IMR-90 (cell line): ENCODE data around the gene TNK1. TPM values are rescaled to one million over a fixed set of nuclear protein-coding genes. Genes with fewer than 3 reads are reported as not detected.

Experiments used
- ATAC-seq: fragments of 200-7000 bp; cut with Tn5 transposase; 2 replicates; pipeline ENCODE4 v1.9.1; 2020; ENCODE audit warnings: low read depth, mild to moderate bottlenecking, moderate library complexity
- BruUV-seq: library from RNA; stranded (reverse); fragments of 400-500 nt; replicated peaks from 2 replicates; lab custom pipeline; 2021; lab: Mats Ljungman, UMichigan
- CTCF ChIA-PET: fragments of 300-600 bp; formaldehyde crosslinking; extraction: SDS; loops from one replicate; lab custom pipeline; 2021; ENCODE audit warnings: antibody characterized with exemption; lab: Yijun Ruan, JAX
- POLR2A ChIA-PET: fragments of 300-600 bp; sonication (Branson Sonifier 250); formaldehyde crosslinking; loops from one replicate; lab custom pipeline; 2022; ENCODE audit warnings: antibody characterized with exemption; ENCODE audit not compliant: unreplicated experiment; lab: Charles Lee
- DNase-seq: peaks from one replicate; pipeline ENCODE4 v3.0.0; 2013
- H2AFZ ChIP-seq: replicated peaks from 2 replicates; pipeline ENCODE3; 2013; ENCODE audit warnings: low read length, mild to moderate bottlenecking; ENCODE audit not compliant: poor library complexity
- H2AK5ac ChIP-seq: 2 replicates; pipeline ENCODE4 v1.6.1; 2013; ENCODE audit warnings: low read depth, low read length, inconsistent platforms
- H2AK9ac ChIP-seq: replicated peaks from 2 replicates; pipeline ENCODE3; 2013; ENCODE audit warnings: mild to moderate bottlenecking, low read depth, low read length, moderate library complexity; ENCODE audit not compliant: poor library complexity
- H2BK120ac ChIP-seq: 2 replicates; pipeline ENCODE4 v1.6.1; 2013; ENCODE audit warnings: low read depth, low read length, inconsistent platforms
- H2BK15ac ChIP-seq: 3 replicates; pipeline ENCODE4 v1.6.1; 2013; ENCODE audit warnings: low read depth, low read length, inconsistent platforms
- H2BK20ac ChIP-seq: 2 replicates; pipeline ENCODE4 v1.6.1; 2013; ENCODE audit warnings: low read depth, mild to moderate bottlenecking, inconsistent platforms, low read length, moderate library complexity
- H2BK5ac ChIP-seq: 2 replicates; pipeline ENCODE4 v1.6.1; 2013; ENCODE audit warnings: mild to moderate bottlenecking, low read depth, low read length, inconsistent platforms; ENCODE audit not compliant: poor library complexity, severe bottlenecking
- H3K14ac ChIP-seq: replicated peaks from 2 replicates; pipeline ENCODE4 v1.6.1; 2013; ENCODE audit warnings: low read depth, low read length, inconsistent platforms
- H3K18ac ChIP-seq: 2 replicates; pipeline ENCODE4 v1.6.1; 2013; ENCODE audit warnings: low read depth, low read length, control low read depth
- H3K23ac ChIP-seq: 2 replicates; pipeline ENCODE4 v1.6.1; 2013; ENCODE audit warnings: low read depth, low read length, inconsistent platforms
- H3K27ac ChIP-seq: 2 replicates; pipeline ENCODE4 v1.5.1; 2013; ENCODE audit warnings: mild to moderate bottlenecking, control low read depth, low read length; ENCODE audit not compliant: insufficient read depth
- H3K27me3 ChIP-seq: 2 replicates; pipeline ENCODE4 v1.6.1; 2013; ENCODE audit warnings: low read length; ENCODE audit not compliant: control insufficient read depth, insufficient read depth
- H3K36me3 ChIP-seq: 2 replicates; pipeline ENCODE4 v1.6.1; 2013; ENCODE audit warnings: low read length, mixed read lengths; ENCODE audit not compliant: control insufficient read depth, insufficient read depth
- H3K4ac ChIP-seq: 2 replicates; pipeline ENCODE4 v1.6.1; 2013; ENCODE audit warnings: low read depth, low read length, inconsistent platforms
- H3K4me1 ChIP-seq: 2 replicates; pipeline ENCODE4 v1.6.1; 2013; ENCODE audit warnings: low read length, mixed read lengths; ENCODE audit not compliant: control insufficient read depth, insufficient read depth
- H3K4me2 ChIP-seq: 2 replicates; pipeline ENCODE4 v1.6.1; 2013; ENCODE audit warnings: low read depth, mild to moderate bottlenecking, control low read depth, low read length, moderate library complexity
- H3K4me3 ChIP-seq: 2 replicates; pipeline ENCODE4 v1.5.1; 2013; ENCODE audit warnings: low read depth, mild to moderate bottlenecking, control low read depth, low read length, moderate library complexity; ENCODE audit not compliant: insufficient read depth
- H3K56ac ChIP-seq: 2 replicates; pipeline ENCODE4 v1.6.1; 2013; ENCODE audit warnings: low read length, inconsistent platforms; ENCODE audit not compliant: insufficient read depth; ENCODE audit errors: extremely low read depth
- H3K79me1 ChIP-seq, 2 experiments: 2 replicates each; pipeline ENCODE4 v1.6.1; 2013; ENCODE audit warnings: low read length in 2 of 2, inconsistent platforms in 1 of 2, low read depth in 1 of 2
- H3K9ac ChIP-seq: 2 replicates; pipeline ENCODE4 v1.6.1; 2013; ENCODE audit warnings: low read depth, low read length, control low read depth
- H3K9me1 ChIP-seq: 2 replicates; pipeline ENCODE4 v1.6.1; 2013; ENCODE audit warnings: low read length, inconsistent platforms; ENCODE audit not compliant: insufficient read depth
- H3K9me3 ChIP-seq: 2 replicates; pipeline ENCODE4 v1.6.1; 2013; ENCODE audit warnings: low read length; ENCODE audit not compliant: control insufficient read depth, insufficient read depth
- H4K20me1 ChIP-seq: 2 replicates; pipeline ENCODE4 v1.6.1; 2013; ENCODE audit warnings: low read length, inconsistent platforms; ENCODE audit not compliant: insufficient read depth
- H4K5ac ChIP-seq: 2 replicates; pipeline ENCODE4 v1.6.1; 2013; ENCODE audit warnings: mild to moderate bottlenecking, low read depth, low read length, control low read depth
- H4K8ac ChIP-seq, 2 experiments: 2 replicates each; pipeline ENCODE4 v1.6.1; 2013; ENCODE audit warnings: low read depth in 2 of 2, low read length in 2 of 2, control low read depth in 1 of 2, inconsistent platforms in 1 of 2
- H4K91ac ChIP-seq: 2 replicates; pipeline ENCODE4 v1.6.1; 2013; ENCODE audit warnings: low read depth, low read length, inconsistent platforms; ENCODE audit not compliant: insufficient read depth
- BHLHE40 ChIP-seq: fragments of 150-350 bp; IDR thresholded peaks from 2 replicates; pipeline ENCODE4 v1.6.1; 2016; ENCODE audit warnings: mild to moderate bottlenecking, low read depth, low read length
- CEBPB ChIP-seq: IDR thresholded peaks from 2 replicates; pipeline ENCODE4 v1.6.1; 2012; ENCODE audit warnings: low read depth, low read length, improper control_type of control experiment
- CHD1 ChIP-seq: IDR thresholded peaks from 2 replicates; pipeline ENCODE4 v1.6.1; 2012; ENCODE audit warnings: low read depth, low read length, improper control_type of control experiment
- FOS ChIP-seq: fragments of 150-350 bp; IDR thresholded peaks from 2 replicates; pipeline ENCODE4 v1.6.1; 2016; ENCODE audit warnings: low read depth, low read length
- MAFK ChIP-seq: IDR thresholded peaks from 2 replicates; pipeline ENCODE4 v1.6.1; 2012; ENCODE audit warnings: low read depth, low read length, improper control_type of control experiment
- MAZ ChIP-seq: IDR thresholded peaks from 2 replicates; pipeline ENCODE4 v1.6.1; 2012; ENCODE audit warnings: low read depth, mild to moderate bottlenecking, low read length, improper control_type of control experiment, moderate library complexity, borderline replicate concordance
- MXI1 ChIP-seq: IDR thresholded peaks from 2 replicates; pipeline ENCODE4 v1.6.1; 2012; ENCODE audit warnings: low read depth, mild to moderate bottlenecking, low read length, moderate library complexity, borderline replicate concordance
- NFE2L2 ChIP-seq: fragments of 150-350 bp; IDR thresholded peaks from 2 replicates; pipeline ENCODE4 v1.6.1; 2016; ENCODE audit warnings: low read depth, mild to moderate bottlenecking, low read length
- POLR2A ChIP-seq: IDR thresholded peaks from 2 replicates; pipeline ENCODE4 v1.6.1; 2012; ENCODE audit warnings: mild to moderate bottlenecking, low read depth, low read length
- RAD21 ChIP-seq: IDR thresholded peaks from 2 replicates; pipeline ENCODE4 v1.6.1; 2012; ENCODE audit warnings: low read length, improper control_type of control experiment
- RCOR1 ChIP-seq: IDR thresholded peaks from 2 replicates; pipeline ENCODE4 v1.6.1; 2012; ENCODE audit warnings: mild to moderate bottlenecking, low read length, improper control_type of control experiment; ENCODE audit not compliant: insufficient replicate concordance
- RFX5 ChIP-seq: IDR thresholded peaks from 2 replicates; pipeline ENCODE4 v1.8.0; 2012; ENCODE audit warnings: low read depth, mild to moderate bottlenecking, low read length, moderate library complexity
- SMC3 ChIP-seq: fragments of 150-350 bp; IDR thresholded peaks from 2 replicates; pipeline ENCODE4 v1.6.1; 2016; ENCODE audit warnings: low read depth, mild to moderate bottlenecking, antibody characterized with exemption, low read length, moderate library complexity
- WGBS, 2 experiments: methylation state at CpG; one replicate each; pipeline versions ENCODE4 v1.1.5 to v1.1.7; 2013; ENCODE audit warnings: missing lambda C conversion rate in 2 of 2; ENCODE audit not compliant: insufficient read length in 1 of 2; ENCODE audit errors: extremely low coverage in 2 of 2; 5-methylcytosine and 5-hydroxymethylcytosine counted together
- dilution Hi-C: fragments of 300-500 bp; cut with HindIII; formaldehyde crosslinking; loops from one replicate; pipeline ENCODE4 v1.14.3; 2018; ENCODE audit warnings: low sequenced_read_pairs; ENCODE audit not compliant: unreplicated experiment
- in situ Hi-C: fragments of 300-500 bp; cut with MboI; formaldehyde crosslinking; loops from 3 replicates; pipeline ENCODE4 v1.14.3; 2019; ENCODE audit warnings: low sequenced_read_pairs, inconsistent platforms, mixed read lengths
- intact Hi-C: fragments of 100-400 bp; cut with micrococcal nuclease; formaldehyde crosslinking; loops from 2 replicates; pipeline ENCODE4 v1.10.0; 2022
- polyA plus RNA-seq, 3 experiments: library from polyadenylated mRNA; depleted of rRNA; stranded (reverse); fragments of >200 nt; gene quantifications; 2 replicates each; pipeline ENCODE4 v1.2.3, GENCODE V29; 2012; ENCODE audit warnings: low replicate concordance in 1 of 3
- total RNA-seq: library from RNA; depleted of rRNA; stranded (reverse); fragments of >200 nt; gene quantifications from 2 replicates; pipeline ENCODE4 v1.2.3, GENCODE V29; 2012
- TF ChIP-seq, protein P1 (sequence below): fragments of 150-350 bp; IDR thresholded peaks from 2 replicates; pipeline ENCODE4 v1.6.1; 2017; ENCODE audit warnings: mild to moderate bottlenecking, antibody characterized with exemption, low read length, low read depth
- TF ChIP-seq, protein P2 (sequence below): conservative IDR thresholded peaks from 2 replicates; pipeline ENCODE4 v1.5.1; 2012; ENCODE audit warnings: mild to moderate bottlenecking, low read depth, low read length, improper control_type of control experiment

TNK1 gene
- total and polyA plus RNA-seq, 2 of the 4 experiments (the other 2 are of a cell fraction), result 0.44 to 0.54 TPM

DNA sequence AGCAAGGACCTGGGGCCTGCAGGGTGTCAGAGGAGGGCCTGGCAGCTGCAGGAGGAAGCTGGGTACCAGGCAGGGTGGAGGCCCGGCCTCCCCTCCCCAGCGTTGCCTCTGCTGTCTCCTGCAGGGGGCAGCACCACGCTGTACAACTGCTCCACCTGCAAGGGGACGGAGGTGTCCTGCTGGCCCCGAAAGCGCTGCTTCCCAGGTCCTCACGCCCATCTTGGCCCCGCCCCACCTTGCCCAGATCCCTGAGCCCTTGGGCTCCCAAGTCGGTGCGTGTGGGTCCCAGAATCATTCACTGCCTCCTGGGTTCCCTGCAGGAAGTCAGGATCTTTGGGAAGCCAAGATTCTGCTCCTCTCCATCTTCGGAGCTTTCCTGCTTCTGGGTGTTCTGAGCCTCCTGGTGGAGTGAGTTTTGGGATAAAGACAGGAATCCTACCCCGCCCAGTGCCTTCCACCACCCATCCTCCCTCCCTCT is 24.8 kb upstream of the TNK1 start (continued):
- TF ChIP-seq CEBPB, result no peak
- TF ChIP-seq POLR2A, result no peak

DNA sequence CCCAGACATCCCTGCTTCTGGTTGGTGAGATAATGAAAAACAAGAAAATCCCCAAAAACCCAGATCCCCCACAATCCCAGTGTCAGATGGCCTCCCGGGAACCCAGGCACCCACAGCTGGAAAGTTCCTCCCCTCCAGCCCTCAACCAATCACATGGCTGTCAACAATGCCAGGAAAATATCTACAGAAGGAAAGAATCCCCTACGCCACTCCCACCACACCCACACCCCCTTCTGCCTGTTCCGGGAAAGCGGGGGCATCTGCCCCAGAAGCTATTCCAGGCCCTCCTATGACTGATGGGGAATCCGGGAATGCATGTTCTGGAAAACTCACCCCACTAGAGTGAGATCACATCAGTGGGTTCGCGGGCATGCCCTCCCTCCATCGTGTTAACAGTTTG is 24.1 kb upstream of the TNK1 start:
- no peak overlapping the region for H3K4me3 ChIP-seq
- no peak overlapping the region for H3K14ac ChIP-seq
- no peak overlapping the region for H3K4me2 ChIP-seq
- H2BK5ac ChIP-seq, result no peak overlapping the region
- H3K56ac ChIP-seq, result no peak overlapping the region
- H4K20me1 ChIP-seq, result peaks cover 18% of the 10 kb centered on the region; the same call in 1 of the 2 replicates
- no peaks in the 10 kb centered on the region for H3K27me3 ChIP-seq
- H3K79me1 ChIP-seq, result peaks cover 20 to 39% of the 10 kb centered on the region in 2 experiments; a peak in 3 of 4 replicates
- no peak overlapping the region for H3K27ac ChIP-seq
- 67% methylated on average over 3 of the region's 8 CpGs; no CpG with 5 or more reads in 1 of the 2 experiments for WGBS, 2 experiments
- peaks cover 21% of the 10 kb centered on the region for H3K9me1 ChIP-seq
- H2BK120ac ChIP-seq, result no peak overlapping the region
- intact Hi-C loops (no loop called here), in situ Hi-C loops (loop anchor here (5.0 to 10.0 kb wide), 2 partner anchors 36 to 198 kb away; partner anchors contain the start of genes PLSCR3 and TNFSF13), dilution Hi-C loops (no loop called here)
- no peaks in the 10 kb centered on the region for H3K36me3 ChIP-seq
- H4K91ac ChIP-seq, result no peak overlapping the region
- no peak overlapping the region for H4K8ac ChIP-seq
- no peak overlapping the region for H3K9ac ChIP-seq
- H3K18ac ChIP-seq, result no peak overlapping the region
- H3K23ac ChIP-seq, result no peak overlapping the region
- H3K9me3 ChIP-seq, result no peaks in the 10 kb centered on the region
- no peak overlapping the region for H3K4ac ChIP-seq
- DNase-seq (no peak), ATAC-seq (no peak)
- no peak overlapping the region for H2AK5ac ChIP-seq
- H3K4me1 ChIP-seq, result peaks cover 32% of the 10 kb centered on the region
- CTCF ChIA-PET, result interaction anchor here (0.6 to 4.1 kb wide), 2 partner anchors 20 to 204 kb away, joined by 3 to 19 read pairs; partner anchors contain the start of gene SENP3
- H2AFZ ChIP-seq, result no peak overlapping the region
- no peak overlapping the region for H2BK15ac ChIP-seq
- no TSS peak for BruUV-seq
- H2BK20ac ChIP-seq, result no peak overlapping the region
- POLR2A ChIA-PET, result no interaction called here
- H2AK9ac ChIP-seq, result no peak overlapping the region
- H4K5ac ChIP-seq, result no peak overlapping the region
- TF ChIP-seq MXI1 (no peak), POLR2A (no peak), NFE2L2 (no peak), CEBPB (no peak), BHLHE40 (no peak), CHD1 (no peak), MAFK (no peak), FOS (no peak), RCOR1 (no peak), RAD21 (no peak), RFX5 (no peak), MAZ (no peak), SMC3 (no peak)
- TF ChIP-seq, protein P1, sequence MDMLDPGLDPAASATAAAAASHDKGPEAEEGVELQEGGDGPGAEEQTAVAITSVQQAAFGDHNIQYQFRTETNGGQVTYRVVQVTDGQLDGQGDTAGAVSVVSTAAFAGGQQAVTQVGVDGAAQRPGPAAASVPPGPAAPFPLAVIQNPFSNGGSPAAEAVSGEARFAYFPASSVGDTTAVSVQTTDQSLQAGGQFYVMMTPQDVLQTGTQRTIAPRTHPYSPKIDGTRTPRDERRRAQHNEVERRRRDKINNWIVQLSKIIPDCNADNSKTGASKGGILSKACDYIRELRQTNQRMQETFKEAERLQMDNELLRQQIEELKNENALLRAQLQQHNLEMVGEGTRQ, result no peak
- TF ChIP-seq, protein P2, sequence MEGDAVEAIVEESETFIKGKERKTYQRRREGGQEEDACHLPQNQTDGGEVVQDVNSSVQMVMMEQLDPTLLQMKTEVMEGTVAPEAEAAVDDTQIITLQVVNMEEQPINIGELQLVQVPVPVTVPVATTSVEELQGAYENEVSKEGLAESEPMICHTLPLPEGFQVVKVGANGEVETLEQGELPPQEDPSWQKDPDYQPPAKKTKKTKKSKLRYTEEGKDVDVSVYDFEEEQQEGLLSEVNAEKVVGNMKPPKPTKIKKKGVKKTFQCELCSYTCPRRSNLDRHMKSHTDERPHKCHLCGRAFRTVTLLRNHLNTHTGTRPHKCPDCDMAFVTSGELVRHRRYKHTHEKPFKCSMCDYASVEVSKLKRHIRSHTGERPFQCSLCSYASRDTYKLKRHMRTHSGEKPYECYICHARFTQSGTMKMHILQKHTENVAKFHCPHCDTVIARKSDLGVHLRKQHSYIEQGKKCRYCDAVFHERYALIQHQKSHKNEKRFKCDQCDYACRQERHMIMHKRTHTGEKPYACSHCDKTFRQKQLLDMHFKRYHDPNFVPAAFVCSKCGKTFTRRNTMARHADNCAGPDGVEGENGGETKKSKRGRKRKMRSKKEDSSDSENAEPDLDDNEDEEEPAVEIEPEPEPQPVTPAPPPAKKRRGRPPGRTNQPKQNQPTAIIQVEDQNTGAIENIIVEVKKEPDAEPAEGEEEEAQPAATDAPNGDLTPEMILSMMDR, result no peak
